Stimulated activated CD8-positive, alpha-beta memory T cell treated with anti-CD3 and anti-CD28 coated beads, Interleukin-15, amount 100 ng/mL, for 1 hour (primary cell): ENCODE results near the gene ADAMTS20.
"Not testable (repeated sequence)": the region's sequence is repeated elsewhere in the genome, so short reads cannot be mapped to it uniquely, and the experiment has no call there.

Experiments used
- DNase-seq: peaks from one replicate; pipeline ENCODE4 v3.0.0-alpha.2; 2020; ENCODE audit warnings: low read depth

ADAMTS20 gene, protein sequence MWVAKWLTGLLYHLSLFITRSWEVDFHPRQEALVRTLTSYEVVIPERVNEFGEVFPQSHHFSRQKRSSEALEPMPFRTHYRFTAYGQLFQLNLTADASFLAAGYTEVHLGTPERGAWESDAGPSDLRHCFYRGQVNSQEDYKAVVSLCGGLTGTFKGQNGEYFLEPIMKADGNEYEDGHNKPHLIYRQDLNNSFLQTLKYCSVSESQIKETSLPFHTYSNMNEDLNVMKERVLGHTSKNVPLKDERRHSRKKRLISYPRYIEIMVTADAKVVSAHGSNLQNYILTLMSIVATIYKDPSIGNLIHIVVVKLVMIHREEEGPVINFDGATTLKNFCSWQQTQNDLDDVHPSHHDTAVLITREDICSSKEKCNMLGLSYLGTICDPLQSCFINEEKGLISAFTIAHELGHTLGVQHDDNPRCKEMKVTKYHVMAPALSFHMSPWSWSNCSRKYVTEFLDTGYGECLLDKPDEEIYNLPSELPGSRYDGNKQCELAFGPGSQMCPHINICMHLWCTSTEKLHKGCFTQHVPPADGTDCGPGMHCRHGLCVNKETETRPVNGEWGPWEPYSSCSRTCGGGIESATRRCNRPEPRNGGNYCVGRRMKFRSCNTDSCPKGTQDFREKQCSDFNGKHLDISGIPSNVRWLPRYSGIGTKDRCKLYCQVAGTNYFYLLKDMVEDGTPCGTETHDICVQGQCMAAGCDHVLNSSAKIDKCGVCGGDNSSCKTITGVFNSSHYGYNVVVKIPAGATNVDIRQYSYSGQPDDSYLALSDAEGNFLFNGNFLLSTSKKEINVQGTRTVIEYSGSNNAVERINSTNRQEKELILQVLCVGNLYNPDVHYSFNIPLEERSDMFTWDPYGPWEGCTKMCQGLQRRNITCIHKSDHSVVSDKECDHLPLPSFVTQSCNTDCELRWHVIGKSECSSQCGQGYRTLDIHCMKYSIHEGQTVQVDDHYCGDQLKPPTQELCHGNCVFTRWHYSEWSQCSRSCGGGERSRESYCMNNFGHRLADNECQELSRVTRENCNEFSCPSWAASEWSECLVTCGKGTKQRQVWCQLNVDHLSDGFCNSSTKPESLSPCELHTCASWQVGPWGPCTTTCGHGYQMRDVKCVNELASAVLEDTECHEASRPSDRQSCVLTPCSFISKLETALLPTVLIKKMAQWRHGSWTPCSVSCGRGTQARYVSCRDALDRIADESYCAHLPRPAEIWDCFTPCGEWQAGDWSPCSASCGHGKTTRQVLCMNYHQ (N-terminal part only)

DNA sequence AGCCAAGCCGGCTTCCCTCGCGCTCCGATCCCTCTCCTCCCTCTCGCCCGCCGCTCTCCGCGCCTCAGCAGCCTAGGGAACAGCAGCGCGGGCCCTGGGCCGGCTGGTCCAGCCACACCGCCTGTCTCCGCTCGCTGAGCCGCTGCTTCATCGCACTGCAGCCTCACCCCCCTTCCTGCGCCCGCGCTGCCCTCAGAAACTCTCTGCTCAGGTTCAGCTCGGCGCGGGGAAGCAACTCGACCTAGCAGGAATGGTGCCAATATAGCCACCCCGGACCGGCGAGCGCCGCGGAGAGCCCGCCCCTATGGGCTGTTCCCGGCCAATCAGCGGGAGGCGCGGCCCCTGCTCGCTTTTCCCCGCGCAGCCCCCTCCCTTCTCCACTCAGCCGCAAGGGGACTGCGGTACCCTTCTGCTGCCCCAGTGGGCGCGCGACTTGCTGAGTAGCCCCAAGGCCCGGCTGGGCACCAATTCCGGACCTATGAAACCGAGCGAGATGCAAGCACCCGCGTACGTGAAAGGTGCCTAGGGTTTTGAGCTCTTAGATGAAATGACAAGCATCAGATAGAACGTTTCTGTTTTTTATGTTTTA is at the start of gene ADAMTS20:
Gene ADAMTS20, minus strand, starts transcription at position 233 of the 589 bp plus-strand sequence. CDS start 282 bp downstream, outside the sequence.
- no peak for DNase-seq

- no peak for DNase-seq
These were observed 47.7 kb upstream of the ADAMTS20 start for GRCh38 chr12:43599708-43600107.

- DNase-seq: no peak
These were observed 47.1 kb upstream of the ADAMTS20 start for GRCh38 chr12:43599066-43599465.

DNA sequence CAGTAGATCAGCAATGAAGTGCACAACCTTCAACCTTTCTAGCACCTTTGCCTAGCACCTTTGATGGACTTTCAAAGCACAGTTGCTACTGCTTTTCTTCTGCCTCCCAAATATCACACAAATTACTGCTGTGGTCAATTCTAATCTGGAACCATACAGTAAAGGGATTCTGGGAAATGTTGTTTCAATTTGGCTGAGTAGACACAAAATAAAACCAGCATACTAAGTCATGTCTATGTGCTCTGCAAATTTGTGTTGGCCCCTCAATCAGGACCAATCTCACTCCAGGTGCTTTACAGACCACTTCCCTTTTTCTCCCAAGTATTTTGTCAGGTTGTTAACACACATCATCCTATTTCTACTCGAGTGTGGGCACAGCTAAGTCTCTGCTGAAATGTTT is 38.3 kb upstream of the ADAMTS20 start:
- no peak for DNase-seq

GRCh38 chr12:43586646-43587245 is 34.7 kb upstream of the ADAMTS20 start:
- no peak for DNase-seq

- DNase-seq: no peak
These were observed 33.7 kb upstream of the ADAMTS20 start for GRCh38 chr12:43585676-43586075.

GRCh38 chr12:43580601-43581000 is 28.6 kb upstream of the ADAMTS20 start:
- DNase-seq: no peak

DNA sequence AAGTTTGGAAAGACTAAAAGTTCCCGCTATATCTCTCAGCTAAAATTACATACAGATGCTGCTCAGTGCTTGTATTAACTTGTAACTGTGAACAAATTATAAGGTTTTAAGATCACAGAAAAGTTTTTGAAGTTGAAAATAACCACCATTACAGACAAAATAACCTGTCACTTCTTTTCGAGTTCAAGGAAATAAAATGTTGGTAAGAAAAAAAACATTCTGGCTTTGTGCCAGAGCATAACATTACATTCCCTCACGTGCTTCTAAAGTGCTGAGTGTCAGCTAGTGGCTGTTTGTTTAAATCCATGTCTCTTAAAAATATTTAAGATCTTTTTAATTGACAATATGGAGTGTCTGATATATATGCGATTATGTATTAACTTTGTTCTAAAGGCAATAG is 27.2 kb upstream of the ADAMTS20 start:
- no peak for DNase-seq

GRCh38 chr12:43578782-43579181 is 26.8 kb upstream of the ADAMTS20 start:
- DNase-seq: no peak

DNA sequence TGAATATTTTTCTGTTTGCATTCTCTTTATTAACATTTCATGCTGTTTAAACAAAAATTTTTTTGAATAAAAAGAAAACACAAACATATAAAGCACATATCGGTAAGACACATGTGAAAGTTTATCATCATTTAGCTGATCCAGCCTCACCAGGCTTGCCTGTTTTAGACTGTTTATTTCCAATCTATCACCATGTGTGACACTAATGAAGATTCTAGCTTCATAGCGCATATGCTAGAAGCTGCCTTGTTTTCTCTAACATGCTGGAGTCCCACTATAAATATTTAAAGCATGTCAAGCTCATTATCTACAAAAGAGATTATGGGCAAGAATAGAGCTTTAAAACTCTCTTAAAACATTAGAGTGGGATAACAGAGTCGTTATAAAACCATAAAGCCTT is 25.4 kb upstream of the ADAMTS20 start:
- DNase-seq: no peak

- DNase-seq: no peak
These were observed 24.2 kb upstream of the ADAMTS20 start for GRCh38 chr12:43576162-43576561.

DNA sequence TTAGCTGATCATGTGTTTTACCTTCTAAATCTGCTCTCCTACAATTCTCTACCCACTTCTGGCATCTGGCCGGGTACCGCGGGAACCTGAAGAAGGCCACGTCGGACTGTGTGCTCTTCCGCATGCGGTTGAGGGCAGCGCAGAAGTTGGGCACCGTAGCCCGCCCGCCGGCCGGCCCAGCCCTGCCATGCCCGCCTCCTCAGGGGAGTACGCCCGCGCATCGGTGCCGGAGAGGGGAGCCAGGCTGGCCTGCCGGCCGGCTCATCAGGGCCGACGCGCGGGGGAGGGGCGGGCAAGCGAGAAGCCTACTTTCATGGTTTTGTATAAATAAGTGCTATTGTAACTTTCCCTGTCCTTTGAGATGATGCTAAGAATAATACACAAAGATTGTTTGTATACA is 19.9 kb upstream of the ADAMTS20 start:
- no peak for DNase-seq

DNA sequence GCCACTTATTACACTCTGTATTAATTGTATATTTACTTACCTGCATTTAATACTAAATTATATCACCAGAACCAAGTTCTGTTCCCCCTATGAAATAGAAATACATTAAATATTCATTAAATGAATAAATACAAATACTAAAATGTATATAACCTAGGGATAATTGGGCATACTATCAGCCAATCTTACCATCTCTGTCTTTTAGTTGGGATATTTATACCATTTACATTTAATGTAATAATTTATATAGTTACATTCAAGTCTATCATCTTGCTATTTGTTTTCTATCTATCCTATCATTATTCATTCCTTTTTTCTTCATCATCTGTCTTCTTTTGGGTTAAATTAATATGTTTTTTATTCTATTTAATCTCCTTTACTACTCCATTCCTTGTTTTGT is 4.1 kb upstream of the ADAMTS20 start:
- no peak for DNase-seq

DNA sequence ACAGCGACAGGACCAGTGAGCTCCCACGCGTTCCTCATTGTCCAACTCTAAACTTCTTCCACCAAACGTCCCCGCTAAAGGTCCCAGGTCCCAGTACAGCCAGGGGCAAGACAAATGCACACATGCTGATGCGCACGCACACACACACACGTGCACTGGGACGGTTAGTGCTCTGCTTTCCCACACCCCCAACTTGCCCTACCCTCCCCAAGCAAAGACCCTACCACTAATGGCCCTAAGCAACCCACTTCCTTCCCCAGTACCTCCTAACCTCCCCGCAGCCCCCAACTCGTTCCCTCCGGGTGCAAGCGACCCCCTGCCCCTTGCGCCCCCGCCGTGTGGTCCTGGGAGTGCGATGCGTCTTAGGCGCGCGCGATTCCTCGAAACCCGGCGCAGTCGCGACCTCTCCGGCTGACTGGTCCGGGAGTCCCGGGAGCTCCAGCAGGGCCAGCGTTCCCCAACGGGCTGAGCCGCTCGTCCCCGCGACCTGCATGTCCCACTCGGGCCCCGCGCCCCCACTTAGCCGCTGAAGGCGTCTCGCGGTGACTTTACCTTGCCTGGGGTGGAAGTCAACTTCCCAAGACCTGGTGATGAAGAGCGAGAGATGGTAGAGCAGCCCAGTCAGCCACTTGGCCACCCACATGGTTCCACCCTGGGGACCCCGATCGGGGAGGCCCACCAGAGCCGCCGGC is 578 bp downstream of the ADAMTS20 start:
- DNase-seq: no peak

DNA sequence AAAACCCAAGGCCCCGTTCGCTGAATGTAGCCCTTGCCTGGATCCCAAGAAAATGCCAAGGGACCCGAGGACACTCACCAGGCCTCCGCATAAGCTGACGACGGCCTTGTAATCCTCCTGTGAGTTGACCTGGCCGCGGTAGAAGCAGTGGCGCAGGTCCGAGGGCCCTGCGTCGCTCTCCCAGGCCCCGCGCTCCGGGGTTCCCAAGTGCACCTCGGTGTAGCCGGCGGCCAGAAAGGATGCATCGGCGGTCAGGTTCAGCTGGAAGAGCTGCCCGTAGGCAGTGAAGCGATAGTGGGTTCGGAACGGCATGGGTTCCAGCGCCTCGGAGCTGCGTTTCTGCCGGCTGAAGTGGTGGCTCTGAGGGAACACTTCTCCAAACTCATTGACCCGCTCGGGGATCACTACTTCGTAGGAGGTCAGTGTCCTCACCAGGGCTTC is 1.2 kb downstream of the ADAMTS20 start:
- no peak for DNase-seq

GRCh38 chr12:43544703-43545102 is 7.3 kb downstream of the ADAMTS20 start:
- no peak for DNase-seq

- DNase-seq: no peak
These were observed 11.5 kb downstream of the ADAMTS20 start for GRCh38 chr12:43540470-43540869.

DNA sequence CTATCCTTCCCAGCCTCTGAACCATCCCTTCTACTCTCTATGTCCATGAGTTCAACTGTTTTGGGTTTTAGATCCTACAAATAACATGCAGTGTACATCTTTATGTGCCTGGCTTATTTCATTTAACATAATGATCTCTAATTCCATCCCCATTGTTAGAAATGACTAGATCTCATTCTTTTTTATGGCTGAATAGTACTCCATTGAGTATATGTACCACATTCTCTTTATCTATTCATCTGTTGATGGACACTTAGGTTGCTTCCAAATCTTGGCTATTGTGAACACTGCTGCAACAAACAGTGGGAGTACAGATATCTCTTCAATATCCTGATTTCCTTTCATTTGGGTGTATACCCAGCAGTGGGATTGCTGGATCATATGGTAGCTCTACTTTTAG is 14.3 kb downstream of the ADAMTS20 start:
- DNase-seq: not testable (repeated sequence)

- DNase-seq: no peak
These were observed 36.0 kb downstream of the ADAMTS20 start for GRCh38 chr12:43516045-43516444.

DNA sequence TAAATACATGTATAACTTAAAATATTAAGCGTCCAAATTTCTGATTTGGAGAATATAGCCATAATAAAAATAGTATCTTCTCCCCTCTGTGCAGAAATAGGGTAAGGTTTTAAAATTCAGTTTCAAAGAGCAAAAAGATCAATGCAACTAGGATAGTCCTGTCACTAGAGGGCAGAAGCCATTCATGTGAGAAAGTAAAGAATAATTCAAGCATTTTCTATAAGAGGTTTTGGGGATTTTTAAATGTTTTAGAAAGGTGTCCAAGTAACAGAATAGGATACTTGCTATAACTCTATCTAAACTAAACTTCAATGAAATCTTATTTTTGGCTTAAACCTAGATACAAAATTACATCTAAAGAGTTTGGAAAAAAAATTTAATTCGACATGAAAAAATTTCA is 50.3 kb downstream of the ADAMTS20 start:
- no peak for DNase-seq

GRCh38 chr12:43493261-43493797 is 58.7 kb downstream of the ADAMTS20 start:
- no peak for DNase-seq
